Esophagus squamous epithelium (tissue), 5 donors: ENCODE data around the gene DAB1. TPM values are rescaled to one million over a fixed set of nuclear protein-coding genes. Genes with fewer than 3 reads are reported as not detected.

ENCODE experiments used
- DNase-seq: peaks from one replicate; lab custom pipeline; 2025; lab: John Stamatoyannopoulos, UW
- H3K27ac ChIP-seq, 4 donors: fragments of 200-600 bp; sonication (generic); one replicate each; pipeline ENCODE4 v1.5.1; 2016 to 2019; ENCODE audit warnings: mild to moderate bottlenecking in 1 of 4
- H3K27me3 ChIP-seq, 4 donors: fragments of 200-600 bp; sonication (generic); 1 replicate in 3 of 4; 2 replicates in 1 of 4; pipeline versions ENCODE4 v1.5.1 to v1.6.0; 2017 to 2021; ENCODE audit warnings: antibody characterized with exemption in 1 of 4
- H3K36me3 ChIP-seq, 3 donors: fragments of 200-600 bp; sonication (generic); one replicate each; pipeline ENCODE4 v1.5.1; 2016 to 2019
- H3K4me1 ChIP-seq, 3 donors: fragments of 200-600 bp; sonication (generic); one replicate each; pipeline ENCODE4 v1.5.1; 2017 to 2019
- H3K4me3 ChIP-seq, 4 donors: fragments of 200-600 bp; sonication (generic); 1 replicate in 3 of 4; 2 replicates in 1 of 4; pipeline ENCODE4 v1.5.1; 2016 to 2019; ENCODE audit warnings: mild to moderate bottlenecking in 2 of 4, moderate library complexity in 1 of 4
- H3K9me3 ChIP-seq, 3 donors: fragments of 200-600 bp; sonication (generic); one replicate each; pipeline ENCODE4 v1.5.1; 2016 to 2019
- CTCF ChIP-seq, 6 experiments: fragments of 450-650 bp in 4 of 6; fragments of 200-600 bp in 2 of 6; sonication (generic) in 2 of 6; IDR thresholded peaks; one replicate each; pipeline ENCODE4 v1.5.1; 2016 to 2019; ENCODE audit warnings: antibody characterized with exemption in 6 of 6, mild to moderate bottlenecking in 4 of 6, moderate library complexity in 4 of 6
- POLR2A ChIP-seq, 4 donors: fragments of 450-650 bp; IDR thresholded peaks; one replicate each; pipeline ENCODE4 v1.6.1; 2017; ENCODE audit warnings: antibody characterized with exemption in 4 of 4, mild to moderate bottlenecking in 4 of 4, moderate library complexity in 3 of 4
- WGBS, 2 donors: methylation state at CpG; one replicate each; pipeline ENCODE4 v1.1.5; 2018; 5-methylcytosine and 5-hydroxymethylcytosine counted together
- intact Hi-C: fragments of 100-400 bp; cut with DNase I; formaldehyde crosslinking; loops from one replicate; pipeline ENCODE4 v1.15.0; 2022
- total RNA-seq, 4 donors: library from RNA; depleted of rRNA; stranded (reverse); fragments of >200 nt; gene quantifications; one replicate each; pipeline ENCODE4 v1.1.0, GENCODE V29; 2016
- donor health status: DM: yes; HTN: yes; CAD: no.

DAB1 gene
- total RNA-seq, 4 donors from 2014 or later, result under 0.01 TPM; not detected in 3

- Histone ChIP-seq H3K9me3 (no peaks in the 10 kb centered on the region), H3K27me3 (no peaks in the 10 kb centered on the region), H3K36me3 (no peaks in the 10 kb centered on the region), H3K4me1 (no peaks in the 10 kb centered on the region), H3K27ac (no peak overlapping the region), H3K4me3 (no peak overlapping the region)
- intact Hi-C loops, result no loop called here
- no peak for DNase-seq
- TF ChIP-seq CTCF (IDR thresholded peaks at IDR 0.05) (no peak), POLR2A (IDR thresholded peaks at IDR 0.05) (no peak)
- WGBS, 2 donors, result 47 to 76% methylated on average over 1 of the region's 1 CpG
These were observed 475.3 kb downstream of the DAB1 start for GRCh38 chr1:56948403-56949023.
